Trophoblast cell (in vitro differentiated cells and primary cell): ENCODE results near the gene RELA.
"Not testable (repeated sequence)": the region's sequence is repeated elsewhere in the genome, so short reads cannot be mapped to it uniquely, and the experiment has no call there.

Experiments used
- DNase-seq, 2 donors: peaks; one replicate each; pipeline ENCODE4 v3.0.0-alpha.2; 2016
- H2AFZ ChIP-seq: 2 replicates; pipeline ENCODE4 v1.6.1; 2013; ENCODE audit warnings: low read length, moderate library complexity, mild to moderate bottlenecking; ENCODE audit not compliant: insufficient read depth, poor library complexity
- H2AK5ac ChIP-seq: 2 replicates; pipeline ENCODE4 v1.6.1; 2013; ENCODE audit warnings: mild to moderate bottlenecking, low read length
- H2BK120ac ChIP-seq: 2 replicates; pipeline ENCODE4 v1.6.1; 2013; ENCODE audit warnings: low read length, mild to moderate bottlenecking, moderate library complexity; ENCODE audit not compliant: insufficient read depth, poor library complexity
- H2BK12ac ChIP-seq: 2 replicates; pipeline ENCODE4 v1.6.1; 2013; ENCODE audit warnings: mild to moderate bottlenecking, low read length, moderate library complexity
- H2BK5ac ChIP-seq: 2 replicates; pipeline ENCODE4 v1.6.1; 2013; ENCODE audit warnings: low read length, low read depth, moderate library complexity, mild to moderate bottlenecking; ENCODE audit not compliant: poor library complexity
- H3K14ac ChIP-seq: 2 replicates; pipeline ENCODE4 v1.6.1; 2013; ENCODE audit warnings: mild to moderate bottlenecking, low read length
- H3K18ac ChIP-seq: 2 replicates; pipeline ENCODE4 v1.6.1; 2013; ENCODE audit warnings: mild to moderate bottlenecking, low read length
- H3K23ac ChIP-seq: 2 replicates; pipeline ENCODE4 v1.6.1; 2013; ENCODE audit warnings: low read length
- H3K27ac ChIP-seq: 2 replicates; pipeline ENCODE4 v1.5.1; 2013; ENCODE audit warnings: low read depth, mild to moderate bottlenecking, inconsistent platforms, low read length, moderate library complexity
- H3K27me3 ChIP-seq: 2 replicates; pipeline ENCODE4 v1.6.1; 2013; ENCODE audit warnings: inconsistent platforms, mild to moderate bottlenecking, low read length, moderate library complexity; ENCODE audit not compliant: insufficient read depth
- H3K36me3 ChIP-seq, 2 experiments: 1 replicate in 1 of 2; 2 replicates in 1 of 2; pipeline ENCODE4 v1.6.1; 2013; ENCODE audit warnings: low read length in 2 of 2, mild to moderate bottlenecking in 2 of 2, moderate library complexity in 1 of 2; ENCODE audit not compliant: insufficient read depth in 2 of 2, control insufficient read depth in 1 of 2
- H3K4ac ChIP-seq: 2 replicates; pipeline ENCODE4 v1.6.1; 2013; ENCODE audit warnings: low read depth, mild to moderate bottlenecking, low read length, moderate library complexity
- H3K4me1 ChIP-seq, 2 experiments: 1 replicate in 1 of 2; 2 replicates in 1 of 2; pipeline ENCODE4 v1.6.1; 2013; ENCODE audit warnings: low read length in 2 of 2, mild to moderate bottlenecking in 2 of 2, moderate library complexity in 1 of 2; ENCODE audit not compliant: insufficient read depth in 2 of 2, control insufficient read depth in 1 of 2
- H3K4me2 ChIP-seq: 2 replicates; pipeline ENCODE4 v1.6.1; 2013; ENCODE audit warnings: inconsistent platforms, mild to moderate bottlenecking, low read length, moderate library complexity
- H3K4me3 ChIP-seq: 2 replicates; pipeline ENCODE4 v1.5.1; 2013; ENCODE audit warnings: mild to moderate bottlenecking, low read depth, low read length, inconsistent platforms
- H3K79me1 ChIP-seq: one replicate; pipeline ENCODE4 v1.6.1; 2013; ENCODE audit warnings: low read length
- H3K79me2 ChIP-seq: 2 replicates; pipeline ENCODE4 v1.6.1; 2013; ENCODE audit warnings: low read length, mild to moderate bottlenecking; ENCODE audit not compliant: control insufficient read depth, insufficient read depth, poor library complexity
- H3K9ac ChIP-seq: 2 replicates; pipeline ENCODE4 v1.6.1; 2013; ENCODE audit warnings: mild to moderate bottlenecking, low read length
- H3K9me3 ChIP-seq: 2 replicates; pipeline ENCODE4 v1.6.1; 2013; ENCODE audit warnings: low read depth, mild to moderate bottlenecking, control low read depth, inconsistent platforms, low read length; ENCODE audit not compliant: insufficient read depth
- H4K12ac ChIP-seq: 2 replicates; pipeline ENCODE4 v1.6.1; 2013; ENCODE audit warnings: low read depth, mild to moderate bottlenecking, low read length, moderate library complexity
- H4K8ac ChIP-seq: 2 replicates; pipeline ENCODE4 v1.6.1; 2013; ENCODE audit warnings: low read depth, mild to moderate bottlenecking, low read length, moderate library complexity
- H4K91ac ChIP-seq: one replicate; pipeline ENCODE4 v1.6.1; 2013; ENCODE audit warnings: low read depth, mild to moderate bottlenecking, low read length, moderate library complexity
- WGBS: extraction: QIAGEN DNeasy Blood & Tissue Kit; methylation state at CpG from one replicate; pipeline ENCODE4 v1.1.7; 2013; ENCODE audit warnings: missing lambda C conversion rate; ENCODE audit not compliant: insufficient read length, insufficient coverage; ENCODE audit errors: extremely low coverage; 5-methylcytosine and 5-hydroxymethylcytosine counted together

The RELA gene

DNA sequence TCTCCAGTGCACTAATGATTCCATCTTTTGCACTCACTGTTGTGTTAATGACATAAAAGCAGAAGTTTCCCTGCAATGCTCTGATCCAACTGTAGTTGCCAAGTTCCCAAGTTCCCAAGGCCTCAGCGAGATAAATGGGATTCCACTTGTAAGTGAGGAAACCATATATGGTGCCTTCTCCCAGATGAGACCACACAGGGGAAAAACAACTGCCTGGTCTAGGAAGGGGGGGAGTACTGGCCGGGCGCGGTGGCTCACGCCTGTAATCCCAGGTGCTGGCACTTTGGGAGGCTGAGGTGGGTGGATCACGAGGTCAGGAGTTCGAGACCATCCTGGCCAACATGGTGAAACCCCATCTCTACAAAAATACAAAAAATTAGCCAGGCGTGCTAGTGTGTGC lies 23.3 kb upstream of the RELA start:
- no peak overlapping the region for H3K4me2 ChIP-seq
- no peak overlapping the region for H3K27ac ChIP-seq
- H3K4me3 ChIP-seq = no peak overlapping the region
- no peak overlapping the region for H4K8ac ChIP-seq
- H4K12ac ChIP-seq = no peak overlapping the region
- no peak overlapping the region for H2BK12ac ChIP-seq
- no peak overlapping the region for H2AK5ac ChIP-seq
- H3K4ac ChIP-seq = no peak overlapping the region
- H2BK5ac ChIP-seq = no peak overlapping the region
- H4K91ac ChIP-seq = no peak overlapping the region
- H2AFZ ChIP-seq = no peak overlapping the region
- no peak overlapping the region for H3K18ac ChIP-seq
- H3K14ac ChIP-seq = no peak overlapping the region
- no peak overlapping the region for H3K9ac ChIP-seq
- H3K4me1 ChIP-seq = no peaks in the 10 kb centered on the region
- H2BK120ac ChIP-seq = no peak overlapping the region
- no peaks in the 10 kb centered on the region for H3K9me3 ChIP-seq
- H3K79me2 ChIP-seq = no peaks in the 10 kb centered on the region
- H3K23ac ChIP-seq = no peak overlapping the region
- H3K27me3 ChIP-seq = no peaks in the 10 kb centered on the region
- no peaks in the 10 kb centered on the region for H3K36me3 ChIP-seq
- no peak for DNase-seq
- H3K79me1 ChIP-seq = no peaks in the 10 kb centered on the region
- no CpG with 5 or more reads among the region's 8 CpGs for WGBS

DNA sequence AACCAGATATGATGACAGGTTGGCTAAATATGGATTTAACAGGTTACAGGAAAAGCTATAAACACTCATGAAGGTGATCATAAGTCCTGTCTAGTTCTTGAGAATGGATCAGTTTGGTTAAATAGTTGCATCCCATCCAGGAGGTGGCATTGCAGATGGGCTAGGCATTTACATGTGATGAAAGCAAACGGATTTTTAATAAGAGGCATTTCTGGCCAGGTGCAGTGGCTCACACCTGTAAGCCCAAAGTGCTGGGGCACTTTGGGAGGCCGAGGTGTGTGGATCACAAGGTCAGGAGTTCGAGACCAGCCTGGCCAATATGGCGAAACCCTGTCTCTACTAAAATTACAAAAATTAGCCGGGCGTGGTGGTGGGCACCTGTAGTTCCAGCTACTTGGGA lies 20.8 kb upstream of the RELA start:
- H3K9ac ChIP-seq, H3K79me2 ChIP-seq, H3K27ac ChIP-seq, H3K4me3 ChIP-seq, H2AFZ ChIP-seq, H4K12ac ChIP-seq, H3K14ac ChIP-seq, H3K9me3 ChIP-seq, DNase-seq, H2BK5ac ChIP-seq, H4K8ac ChIP-seq, H3K36me3 ChIP-seq, H2AK5ac ChIP-seq, H3K4me1 ChIP-seq, H3K4ac ChIP-seq, H3K18ac ChIP-seq, H2BK12ac ChIP-seq, H4K91ac ChIP-seq, H3K23ac ChIP-seq, H3K79me1 ChIP-seq, H3K27me3 ChIP-seq, H2BK120ac ChIP-seq, H3K4me2 ChIP-seq: not testable (repeated sequence)
- no CpG with 5 or more reads among the region's 6 CpGs for WGBS

DNA sequence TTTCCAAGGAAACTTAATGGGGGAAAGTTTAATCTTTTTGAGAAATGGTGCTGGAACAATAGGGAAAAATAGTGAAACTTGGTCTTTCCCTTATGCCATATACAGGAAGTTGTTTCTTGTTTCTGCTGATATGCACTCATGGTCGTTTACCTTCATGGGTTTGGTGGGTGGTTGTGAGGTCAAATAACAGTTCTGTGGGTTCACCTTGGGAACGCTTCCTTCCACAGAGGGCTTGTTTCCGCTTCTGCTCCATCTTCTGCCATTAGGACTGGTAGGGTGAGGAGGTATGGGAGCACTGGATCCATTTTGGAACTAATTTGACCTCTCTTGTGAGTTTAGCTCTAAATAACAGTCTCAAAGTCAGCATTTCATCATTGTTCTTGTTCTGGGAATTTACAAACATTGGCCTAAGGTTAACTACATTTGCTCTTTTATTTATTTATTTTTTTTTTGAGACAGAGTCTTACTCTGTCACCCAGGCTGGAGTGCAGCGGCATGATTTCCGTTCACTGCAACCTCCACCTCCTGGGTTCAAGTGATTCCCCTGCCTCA lies 17.6 kb upstream of the RELA start:
- H3K9ac ChIP-seq = no peak overlapping the region
- H3K27me3 ChIP-seq = no peaks in the 10 kb centered on the region
- H3K4me1 ChIP-seq = no peaks in the 10 kb centered on the region
- H4K12ac ChIP-seq = no peak overlapping the region
- H2AK5ac ChIP-seq = no peak overlapping the region
- H3K79me2 ChIP-seq = no peaks in the 10 kb centered on the region
- H3K79me1 ChIP-seq = no peaks in the 10 kb centered on the region
- no peak overlapping the region for H2BK5ac ChIP-seq
- H3K9me3 ChIP-seq = no peaks in the 10 kb centered on the region
- no CpG with 5 or more reads among the region's 5 CpGs for WGBS
- no peak overlapping the region for H3K4me3 ChIP-seq
- H3K4me2 ChIP-seq = no peak overlapping the region
- H4K91ac ChIP-seq = no peak overlapping the region
- no peak overlapping the region for H2BK12ac ChIP-seq
- no peak overlapping the region for H3K18ac ChIP-seq
- H3K23ac ChIP-seq = no peak overlapping the region
- no peak overlapping the region for H2AFZ ChIP-seq
- no peak overlapping the region for H3K14ac ChIP-seq
- no peak overlapping the region for H2BK120ac ChIP-seq
- no peak overlapping the region for H4K8ac ChIP-seq
- no peak for DNase-seq
- H3K36me3 ChIP-seq = no peaks in the 10 kb centered on the region
- H3K27ac ChIP-seq = no peak overlapping the region
- no peak overlapping the region for H3K4ac ChIP-seq

DNA sequence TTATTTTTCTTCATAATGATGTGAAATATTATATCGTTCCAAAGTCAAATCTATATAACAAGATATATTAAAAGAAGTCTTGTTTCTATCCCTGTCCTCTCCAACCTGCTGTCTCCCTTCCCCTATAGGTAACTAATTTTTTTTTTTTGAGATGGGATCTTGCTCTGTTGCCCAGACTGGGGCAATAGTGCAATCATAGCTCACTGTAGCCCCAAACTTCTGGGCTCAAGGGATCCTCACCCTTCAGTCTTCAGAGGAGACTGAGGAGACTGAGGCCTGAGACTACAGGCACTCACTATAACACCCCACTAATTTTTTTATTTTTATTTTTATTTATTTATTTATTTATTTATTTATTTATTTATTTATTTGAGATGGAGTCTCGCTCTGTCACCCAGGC lies 10.3 kb upstream of the RELA start:
- no peak overlapping the region for H3K9ac ChIP-seq
- no peaks in the 10 kb centered on the region for H3K27me3 ChIP-seq
- H3K4me1 ChIP-seq = no peaks in the 10 kb centered on the region
- no peaks in the 10 kb centered on the region for H3K36me3 ChIP-seq
- no peak overlapping the region for H2AFZ ChIP-seq
- no peak overlapping the region for H3K23ac ChIP-seq
- H2BK12ac ChIP-seq = no peak overlapping the region
- no peak for DNase-seq
- H4K8ac ChIP-seq = no peak overlapping the region
- H4K91ac ChIP-seq = no peak overlapping the region
- no peak overlapping the region for H3K4ac ChIP-seq
- H3K18ac ChIP-seq = no peak overlapping the region
- H3K4me2 ChIP-seq = no peak overlapping the region
- no peak overlapping the region for H2BK120ac ChIP-seq
- H3K14ac ChIP-seq = no peak overlapping the region
- no peak overlapping the region for H3K27ac ChIP-seq
- no peaks in the 10 kb centered on the region for H3K79me1 ChIP-seq
- H3K9me3 ChIP-seq = no peaks in the 10 kb centered on the region
- no peak overlapping the region for H2AK5ac ChIP-seq
- no CpG with 5 or more reads among the region's 2 CpGs for WGBS
- H3K79me2 ChIP-seq = no peaks in the 10 kb centered on the region
- no peak overlapping the region for H2BK5ac ChIP-seq
- no peak overlapping the region for H4K12ac ChIP-seq
- H3K4me3 ChIP-seq = no peak overlapping the region
